ENCODE measurements around the gene RNF167.

GRCh38 chr17:4986403-4986802 lies 46.3 kb downstream of the RNF167 start:
- TF ChIP-seq EZH2 (IDR thresholded peaks at IDR 0.05; ENCODE audit: low read length): no peak
- TF ChIP-seq, protein P1, sequence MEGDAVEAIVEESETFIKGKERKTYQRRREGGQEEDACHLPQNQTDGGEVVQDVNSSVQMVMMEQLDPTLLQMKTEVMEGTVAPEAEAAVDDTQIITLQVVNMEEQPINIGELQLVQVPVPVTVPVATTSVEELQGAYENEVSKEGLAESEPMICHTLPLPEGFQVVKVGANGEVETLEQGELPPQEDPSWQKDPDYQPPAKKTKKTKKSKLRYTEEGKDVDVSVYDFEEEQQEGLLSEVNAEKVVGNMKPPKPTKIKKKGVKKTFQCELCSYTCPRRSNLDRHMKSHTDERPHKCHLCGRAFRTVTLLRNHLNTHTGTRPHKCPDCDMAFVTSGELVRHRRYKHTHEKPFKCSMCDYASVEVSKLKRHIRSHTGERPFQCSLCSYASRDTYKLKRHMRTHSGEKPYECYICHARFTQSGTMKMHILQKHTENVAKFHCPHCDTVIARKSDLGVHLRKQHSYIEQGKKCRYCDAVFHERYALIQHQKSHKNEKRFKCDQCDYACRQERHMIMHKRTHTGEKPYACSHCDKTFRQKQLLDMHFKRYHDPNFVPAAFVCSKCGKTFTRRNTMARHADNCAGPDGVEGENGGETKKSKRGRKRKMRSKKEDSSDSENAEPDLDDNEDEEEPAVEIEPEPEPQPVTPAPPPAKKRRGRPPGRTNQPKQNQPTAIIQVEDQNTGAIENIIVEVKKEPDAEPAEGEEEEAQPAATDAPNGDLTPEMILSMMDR (optimal IDR thresholded peaks at IDR 0.05 in 1 of 3, IDR thresholded peaks at IDR 0.05 in 1 of 3, conservative IDR thresholded peaks at IDR 0.05 in 1 of 3; ENCODE audit: extremely low read depth in 1 of 3, insufficient read depth in 2 of 3, low read length in 3 of 3): no peak

All from keratinocyte (primary cell).